DOHH2 (cell line): ENCODE data around the gene RETREG2.

Experiments used
- EZH2phosphoT487 ChIP-seq: fragments of 200-600 bp; sonication (generic); IDR thresholded peaks from 2 replicates; pipeline ENCODE4 v1.6.1; 2017; ENCODE audit warnings: borderline replicate concordance, mild to moderate bottlenecking, antibody characterized with exemption, low read length, moderate library complexity, mixed read lengths
- TF ChIP-seq, protein P1 (sequence below): fragments of 200-600 bp; sonication (generic); IDR thresholded peaks from one replicate; pipeline ENCODE4 v1.5.1; 2014; ENCODE audit warnings: antibody characterized with exemption, mild to moderate bottlenecking, low read depth, low read length; ENCODE audit not compliant: poor library complexity, severe bottlenecking

DNA sequence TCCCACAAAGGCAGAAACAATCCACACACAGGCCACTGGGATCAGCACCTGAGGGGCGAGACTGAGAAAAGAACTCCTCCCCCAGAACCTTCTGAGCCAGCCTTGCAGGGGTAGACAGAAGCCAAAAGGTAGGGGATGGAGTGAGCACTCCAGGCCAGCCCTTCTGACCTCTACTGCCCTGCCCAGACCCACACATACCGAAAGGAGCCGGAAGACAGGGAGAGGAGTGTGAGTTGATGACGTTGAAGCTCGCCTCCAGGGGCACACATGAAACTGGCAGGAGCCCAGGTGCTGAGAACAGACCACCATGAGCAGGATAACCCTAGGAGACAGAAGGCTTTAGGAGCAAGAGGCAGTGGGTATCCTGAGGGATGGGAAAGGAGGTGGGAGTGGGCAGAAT is 10.1 kb upstream of the RETREG2 start:
- TF ChIP-seq, protein P1, sequence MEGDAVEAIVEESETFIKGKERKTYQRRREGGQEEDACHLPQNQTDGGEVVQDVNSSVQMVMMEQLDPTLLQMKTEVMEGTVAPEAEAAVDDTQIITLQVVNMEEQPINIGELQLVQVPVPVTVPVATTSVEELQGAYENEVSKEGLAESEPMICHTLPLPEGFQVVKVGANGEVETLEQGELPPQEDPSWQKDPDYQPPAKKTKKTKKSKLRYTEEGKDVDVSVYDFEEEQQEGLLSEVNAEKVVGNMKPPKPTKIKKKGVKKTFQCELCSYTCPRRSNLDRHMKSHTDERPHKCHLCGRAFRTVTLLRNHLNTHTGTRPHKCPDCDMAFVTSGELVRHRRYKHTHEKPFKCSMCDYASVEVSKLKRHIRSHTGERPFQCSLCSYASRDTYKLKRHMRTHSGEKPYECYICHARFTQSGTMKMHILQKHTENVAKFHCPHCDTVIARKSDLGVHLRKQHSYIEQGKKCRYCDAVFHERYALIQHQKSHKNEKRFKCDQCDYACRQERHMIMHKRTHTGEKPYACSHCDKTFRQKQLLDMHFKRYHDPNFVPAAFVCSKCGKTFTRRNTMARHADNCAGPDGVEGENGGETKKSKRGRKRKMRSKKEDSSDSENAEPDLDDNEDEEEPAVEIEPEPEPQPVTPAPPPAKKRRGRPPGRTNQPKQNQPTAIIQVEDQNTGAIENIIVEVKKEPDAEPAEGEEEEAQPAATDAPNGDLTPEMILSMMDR, result no peak
- TF ChIP-seq EZH2phosphoT487, result no peak
